Esophagus (tissue), 2 donors: ENCODE results near the gene ATOH8. TPM values are rescaled to one million over a fixed set of nuclear protein-coding genes. Genes with fewer than 3 reads are reported as not detected.
"Not testable (repeated sequence)": the region's sequence is repeated elsewhere in the genome, so short reads cannot be mapped to it uniquely, and the experiment has no call there.

Experiments used
- H3K27ac ChIP-seq, 2 donors: one replicate each; pipeline ENCODE4 v1.5.1; 2013; ENCODE audit warnings: low read depth in 2 of 2, mild to moderate bottlenecking in 2 of 2, inconsistent platforms in 1 of 2, low read length in 1 of 2, moderate library complexity in 1 of 2
- H3K27me3 ChIP-seq, 2 donors: one replicate each; pipeline ENCODE4 v1.6.1; 2013; ENCODE audit warnings: low read length in 2 of 2, control low read depth in 1 of 2, mild to moderate bottlenecking in 1 of 2; ENCODE audit not compliant: insufficient read depth in 2 of 2, control insufficient read depth in 1 of 2
- H3K36me3 ChIP-seq, 2 donors: one replicate each; pipeline ENCODE4 v1.6.1; 2013; ENCODE audit warnings: low read length in 1 of 2; ENCODE audit not compliant: control insufficient read depth in 2 of 2, insufficient read depth in 2 of 2
- H3K4me1 ChIP-seq, 2 donors: one replicate each; pipeline ENCODE4 v1.6.1; 2013; ENCODE audit warnings: low read length in 1 of 2; ENCODE audit not compliant: control insufficient read depth in 2 of 2, insufficient read depth in 2 of 2
- H3K4me3 ChIP-seq, 2 donors: one replicate each; pipeline ENCODE4 v1.5.1; 2013; ENCODE audit warnings: low read length in 2 of 2, mild to moderate bottlenecking in 2 of 2, low read depth in 1 of 2, moderate library complexity in 1 of 2
- H3K9me3 ChIP-seq, 2 donors: one replicate each; pipeline ENCODE4 v1.6.1; 2013; ENCODE audit warnings: mild to moderate bottlenecking in 2 of 2, low read depth in 1 of 2, low read length in 1 of 2, moderate library complexity in 1 of 2; ENCODE audit not compliant: control insufficient read depth in 2 of 2, insufficient read depth in 1 of 2
- WGBS, 2 donors: extraction: QIAGEN DNeasy Blood & Tissue Kit; methylation state at CpG; one replicate each; pipeline ENCODE4 v1.1.7; 2013; 5-methylcytosine and 5-hydroxymethylcytosine counted together
- polyA plus RNA-seq, 2 donors: library from polyadenylated mRNA; stranded (reverse); fragments of 200-250 nt; gene quantifications; one replicate each; pipeline ENCODE4 v1.2.3, GENCODE V29; 2013
- donor health status: healthy with polysubstance abuse.
- donor health status: Bipolar disorder and iron deficiency.

Gene ATOH8
- polyA plus RNA-seq, 2 donors: 3.0 to 5.9 TPM

- 72 to 74% methylated on average over 19 of the region's 19 CpGs for WGBS, 2 donors
- H3K27ac ChIP-seq: peak overlapping the region; percentile 33 to 67
- H3K4me1 ChIP-seq: peaks cover 3 to 7% of the 10 kb centered on the region in 2 donors
- no peaks in the 10 kb centered on the region for H3K9me3 ChIP-seq
- H3K4me3 ChIP-seq: no peak overlapping the region
- no peaks in the 10 kb centered on the region for H3K27me3 ChIP-seq
- H3K36me3 ChIP-seq: no peaks in the 10 kb centered on the region
These were observed 42.9 kb upstream of the ATOH8 start for GRCh38 chr2:85710687-85711577.

GRCh38 chr2:85711578-85712060, 42.2 kb upstream of the ATOH8 start:
- Histone ChIP-seq H3K36me3 (no peaks in the 10 kb centered on the region), H3K27ac (peak overlapping the region in 1 of 2 donors; percentile 41), H3K27me3 (no peaks in the 10 kb centered on the region), H3K4me1 (peaks cover 3% of the 10 kb centered on the region in 2 donors), H3K9me3 (no peaks in the 10 kb centered on the region), H3K4me3 (no peak overlapping the region)
- WGBS, 2 donors: 89 to 91% methylated on average over 8 of the region's 8 CpGs

GRCh38 chr2:85712336-85712735, 41.5 kb upstream of the ATOH8 start:
- Histone ChIP-seq H3K4me1 (peaks cover 0 to 3% of the 10 kb centered on the region in 2 donors), H3K36me3 (no peaks in the 10 kb centered on the region), H3K27ac (peak overlapping the region in 1 of 2 donors; percentile 10), H3K4me3 (no peak overlapping the region), H3K9me3 (no peaks in the 10 kb centered on the region), H3K27me3 (no peaks in the 10 kb centered on the region)
- 80 to 83% methylated on average over 15 of the region's 15 CpGs for WGBS, 2 donors

GRCh38 chr2:85712849-85713612, 40.8 kb upstream of the ATOH8 start:
- Histone ChIP-seq H3K4me1 (peaks cover 0 to 3% of the 10 kb centered on the region in 2 donors), H3K4me3 (no peak overlapping the region), H3K36me3 (no peaks in the 10 kb centered on the region), H3K9me3 (no peaks in the 10 kb centered on the region), H3K27ac (peak overlapping the region in 1 of 2 donors; percentile 10), H3K27me3 (no peaks in the 10 kb centered on the region)
- 62 to 65% methylated on average over 9 of the region's 9 CpGs for WGBS, 2 donors

- Histone ChIP-seq H3K4me1 (peaks cover 0 to 3% of the 10 kb centered on the region in 2 donors), H3K36me3 (no peaks in the 10 kb centered on the region), H3K27ac (no peak overlapping the region), H3K9me3 (no peaks in the 10 kb centered on the region), H3K4me3 (no peak overlapping the region), H3K27me3 (no peaks in the 10 kb centered on the region)
- WGBS, 2 donors: 81 to 91% methylated on average over 5 of the region's 5 CpGs
These were observed 40.0 kb upstream of the ATOH8 start for GRCh38 chr2:85713836-85714235.

GRCh38 chr2:85714421-85714820, 39.4 kb upstream of the ATOH8 start:
- 90 to 92% methylated on average over 7 of the region's 7 CpGs for WGBS, 2 donors
- H3K27me3 ChIP-seq, H3K4me3 ChIP-seq, H3K36me3 ChIP-seq, H3K4me1 ChIP-seq, H3K9me3 ChIP-seq, H3K27ac ChIP-seq: not testable (repeated sequence)

GRCh38 chr2:85714841-85715240, 39.0 kb upstream of the ATOH8 start:
- Histone ChIP-seq H3K27me3 (no peaks in the 10 kb centered on the region), H3K9me3 (no peaks in the 10 kb centered on the region), H3K4me3 (no peak overlapping the region), H3K27ac (no peak overlapping the region), H3K36me3 (no peaks in the 10 kb centered on the region), H3K4me1 (peaks cover 0 to 3% of the 10 kb centered on the region in 2 donors)
- 72 to 81% methylated on average over 8 of the region's 8 CpGs for WGBS, 2 donors

GRCh38 chr2:85716346-85716914, 37.4 kb upstream of the ATOH8 start:
- WGBS, 2 donors: 81 to 83% methylated on average over 13 of the region's 13 CpGs

GRCh38 chr2:85717308-85718008, 36.3 kb upstream of the ATOH8 start:
- Histone ChIP-seq H3K27ac (no peak overlapping the region), H3K27me3 (no peaks in the 10 kb centered on the region), H3K4me1 (peaks cover 0 to 3% of the 10 kb centered on the region in 2 donors), H3K4me3 (no peak overlapping the region), H3K36me3 (no peaks in the 10 kb centered on the region), H3K9me3 (no peaks in the 10 kb centered on the region)
- 77 to 79% methylated on average over 15 of the region's 15 CpGs for WGBS, 2 donors

More at GRCh38 chr2:85716346-85716914, 37.4 kb upstream of the ATOH8 start:
- H3K4me3 ChIP-seq: no peak overlapping the region
- H3K4me1 ChIP-seq: peaks cover 0 to 3% of the 10 kb centered on the region in 2 donors
- no peaks in the 10 kb centered on the region for H3K9me3 ChIP-seq
- H3K27ac ChIP-seq: no peak overlapping the region
- no peaks in the 10 kb centered on the region for H3K36me3 ChIP-seq
- no peaks in the 10 kb centered on the region for H3K27me3 ChIP-seq
